ENCODE results near the gene SH3GL3.

Gene SH3GL3

GRCh38 chr15:83443076-83443847, 3.9 kb upstream of the SH3GL3 start:
- TF ChIP-seq CTCF (IDR thresholded peaks at IDR 0.05; ENCODE audit: borderline replicate concordance, insufficient read depth, low read depth, low read length) = no peak
- H3K4me3 ChIP-seq (ENCODE audit: low read depth, low read length) = no peak overlapping the region

GRCh38 chr15:83444936-83445335, 2.2 kb upstream of the SH3GL3 start:
- H3K4me3 ChIP-seq (ENCODE audit: low read depth, low read length) = no peak overlapping the region
- no peak for TF ChIP-seq CTCF (IDR thresholded peaks at IDR 0.05; ENCODE audit: borderline replicate concordance, insufficient read depth, low read depth, low read length)

- H3K4me3 ChIP-seq (ENCODE audit: low read depth, low read length) = no peak overlapping the region
- no peak for TF ChIP-seq CTCF (IDR thresholded peaks at IDR 0.05; ENCODE audit: borderline replicate concordance, insufficient read depth, low read depth, low read length)
Observed at GRCh38 chr15:83445643-83446042, 1.5 kb upstream of the SH3GL3 start.

GRCh38 chr15:83446417-83446816, 724 bp upstream of the SH3GL3 start:
- no peak overlapping the region for H3K4me3 ChIP-seq (ENCODE audit: low read depth, low read length)
- TF ChIP-seq CTCF (IDR thresholded peaks at IDR 0.05; ENCODE audit: borderline replicate concordance, insufficient read depth, low read depth, low read length) = no peak

GRCh38 chr15:83449250-83449671, 2.1 kb downstream of the SH3GL3 start:
- no peak for TF ChIP-seq CTCF (IDR thresholded peaks at IDR 0.05; ENCODE audit: borderline replicate concordance, insufficient read depth, low read depth, low read length)
- H3K4me3 ChIP-seq (ENCODE audit: low read depth, low read length) = no peak overlapping the region

- TF ChIP-seq CTCF (IDR thresholded peaks at IDR 0.05; ENCODE audit: borderline replicate concordance, insufficient read depth, low read depth, low read length) = no peak
- H3K4me3 ChIP-seq (ENCODE audit: low read depth, low read length) = no peak overlapping the region
Observed at GRCh38 chr15:83449937-83450506, 2.9 kb downstream of the SH3GL3 start.

- H3K4me3 ChIP-seq (ENCODE audit: low read depth, low read length) = no peak overlapping the region
- TF ChIP-seq CTCF (IDR thresholded peaks at IDR 0.05; ENCODE audit: borderline replicate concordance, insufficient read depth, low read depth, low read length) = no peak
Observed at GRCh38 chr15:83457149-83457548, 10.0 kb downstream of the SH3GL3 start.

All from GM12875 (cell line).